WTC11 (cell line): ENCODE results near the gene PCGF3. TPM values are rescaled to one million over a fixed set of nuclear protein-coding genes. Genes with fewer than 3 reads are reported as not detected.
A peak's percentile ranks its signal among the peaks of the same experiment; 100 is the strongest.

ENCODE experiments used
- ATAC-seq: fragments of 200-7000 bp; cut with Tn5 transposase; 2 replicates; pipeline ENCODE4 v1.10.0; 2021; ENCODE audit warnings: mild to moderate bottlenecking, moderate library complexity
- CTCF ChIA-PET: fragments of 300-600 bp; sonication (Branson Sonifier 250); formaldehyde crosslinking; loops from one replicate; lab custom pipeline; 2021; ENCODE audit warnings: antibody characterized with exemption; lab: Charles Lee
- POLR2A ChIA-PET: fragments of 350-600 bp; sonication (Branson Sonifier 250); formaldehyde crosslinking; loops from one replicate; lab custom pipeline; 2021; ENCODE audit warnings: antibody characterized with exemption; lab: Charles Lee
- DNase-seq: peaks from one replicate; pipeline ENCODE4 v3.0.0; 2021; ENCODE audit warnings: low spot score
- H3K27ac Mint-ChIP-seq: 2 replicates; pipeline ENCODE4 v1.8.0; 2021; ENCODE audit warnings: mixed read lengths
- H3K27me3 Mint-ChIP-seq: 2 replicates; pipeline ENCODE4 v1.8.0; 2021; ENCODE audit warnings: low read depth, mild to moderate bottlenecking, moderate library complexity, mixed read lengths
- H3K36me3 Mint-ChIP-seq: 2 replicates; pipeline ENCODE4 v1.8.0; 2021; ENCODE audit warnings: mixed read lengths
- H3K4me1 Mint-ChIP-seq: 2 replicates; pipeline ENCODE4 v1.8.0; 2022; ENCODE audit warnings: mixed read lengths
- H3K4me3 Mint-ChIP-seq: 2 replicates; pipeline ENCODE4 v1.8.0; 2021; ENCODE audit warnings: mild to moderate bottlenecking, moderate library complexity, mixed read lengths
- H3K9me3 Mint-ChIP-seq: 2 replicates; pipeline ENCODE4 v1.8.0; 2021; ENCODE audit warnings: mixed read lengths
- ATF1 ChIP-seq: sonication (generic); formaldehyde crosslinking; IDR thresholded peaks from 2 replicates; pipeline ENCODE4 v1.8.1; 2023; ENCODE audit warnings: mild to moderate bottlenecking, moderate library complexity, missing genetic modification reagents
- ATF6 ChIP-seq: sonication (generic); formaldehyde crosslinking; IDR thresholded peaks from 2 replicates; pipeline ENCODE4 v1.8.1; 2023; ENCODE audit warnings: mild to moderate bottlenecking, missing genetic modification reagents
- CDX4 ChIP-seq: fragments of 250-450 bp; sonication (Bioruptor Pico); IDR thresholded peaks from 2 replicates; pipeline ENCODE4 v1.9.0; 2021; ENCODE audit warnings: moderate library complexity, mild to moderate bottlenecking, inconsistent platforms, borderline replicate concordance
- CREM ChIP-seq: sonication (generic); formaldehyde crosslinking; IDR thresholded peaks from 2 replicates; pipeline ENCODE4 v1.8.1; 2022; ENCODE audit warnings: mild to moderate bottlenecking, missing genetic modification reagents, moderate library complexity
- E2F5 ChIP-seq: sonication (generic); formaldehyde crosslinking; IDR thresholded peaks from 2 replicates; pipeline ENCODE4 v1.8.1; 2022; ENCODE audit warnings: mild to moderate bottlenecking, moderate library complexity, missing genetic modification reagents
- FOXJ3 ChIP-seq: sonication (generic); formaldehyde crosslinking; IDR thresholded peaks from 2 replicates; pipeline ENCODE4 v1.9.0; 2021; ENCODE audit warnings: missing genetic modification reagents, mild to moderate bottlenecking, borderline replicate concordance
- FOXP1 ChIP-seq: sonication (generic); formaldehyde crosslinking; IDR thresholded peaks from 2 replicates; pipeline ENCODE4 v1.8.0; 2022; ENCODE audit warnings: missing genetic modification reagents, mild to moderate bottlenecking, moderate library complexity, borderline replicate concordance
- KAT7 ChIP-seq: sonication (generic); formaldehyde crosslinking; IDR thresholded peaks from 2 replicates; pipeline ENCODE4 v1.8.1; 2023; ENCODE audit warnings: missing genetic modification reagents, mild to moderate bottlenecking, borderline replicate concordance
- NFE2L1 ChIP-seq: sonication (generic); formaldehyde crosslinking; IDR thresholded peaks from 2 replicates; pipeline ENCODE4 v1.8.1; 2023; ENCODE audit warnings: missing genetic modification reagents
- NR2C2 ChIP-seq: sonication (generic); formaldehyde crosslinking; IDR thresholded peaks from 2 replicates; pipeline ENCODE4 v1.8.0; 2022; ENCODE audit warnings: mild to moderate bottlenecking, missing genetic modification reagents
- PREB ChIP-seq: sonication (generic); formaldehyde crosslinking; IDR thresholded peaks from 2 replicates; pipeline ENCODE4 v1.8.1; 2022; ENCODE audit warnings: mild to moderate bottlenecking, missing genetic modification reagents, moderate library complexity, borderline replicate concordance
- SOX15 ChIP-seq: fragments of 250-450 bp; sonication (Bioruptor Pico); IDR thresholded peaks from 2 replicates; pipeline ENCODE4 v1.9.0; 2021; ENCODE audit warnings: mild to moderate bottlenecking
- SP1 ChIP-seq: sonication (generic); formaldehyde crosslinking; conservative IDR thresholded peaks from 2 replicates; pipeline ENCODE4 v1.8.1; 2022; ENCODE audit warnings: missing genetic modification reagents
- TEAD4 ChIP-seq: sonication (generic); formaldehyde crosslinking; IDR thresholded peaks from 2 replicates; pipeline ENCODE4 v1.8.0; 2022; ENCODE audit warnings: mild to moderate bottlenecking, missing genetic modification reagents
- ZBTB21 ChIP-seq: sonication (generic); formaldehyde crosslinking; IDR thresholded peaks from 2 replicates; pipeline ENCODE4 v1.8.1; 2023; ENCODE audit warnings: mild to moderate bottlenecking, missing genetic modification reagents, borderline replicate concordance
- ZBTB43 ChIP-seq: sonication (generic); formaldehyde crosslinking; IDR thresholded peaks from 2 replicates; pipeline ENCODE4 v1.8.1; 2023; ENCODE audit warnings: mild to moderate bottlenecking, missing genetic modification reagents
- ZNF138 ChIP-seq: sonication (generic); formaldehyde crosslinking; conservative IDR thresholded peaks from 2 replicates; pipeline ENCODE4 v1.8.1; 2022; ENCODE audit warnings: mild to moderate bottlenecking, moderate library complexity, missing genetic modification reagents
- ZNF317 ChIP-seq: sonication (generic); formaldehyde crosslinking; IDR thresholded peaks from 2 replicates; pipeline ENCODE4 v1.8.1; 2023; ENCODE audit warnings: low read depth, mild to moderate bottlenecking, moderate library complexity, missing genetic modification reagents, borderline replicate concordance
- total RNA-seq: library from RNA; stranded (reverse); gene quantifications from 3 replicates; pipeline ENCODE4 v1.2.3, GENCODE V29; 2021
- TF ChIP-seq, protein P1 (sequence below): sonication (generic); formaldehyde crosslinking; IDR thresholded peaks from 2 replicates; pipeline ENCODE4 v1.8.0; 2023; ENCODE audit warnings: missing genetic modification reagents
- TF ChIP-seq, protein P2 (sequence below): sonication (generic); formaldehyde crosslinking; IDR thresholded peaks from 2 replicates; pipeline ENCODE4 v1.8.0; 2022; ENCODE audit warnings: mild to moderate bottlenecking, missing genetic modification reagents
- TF ChIP-seq, protein P3 (sequence below): sonication (generic); formaldehyde crosslinking; IDR thresholded peaks from 2 replicates; pipeline ENCODE4 v1.8.1; 2022; ENCODE audit warnings: missing genetic modification reagents, borderline replicate concordance

PCGF3 gene
- total RNA-seq, 1 experiment from 2014 or later = 65.7 TPM

DNA sequence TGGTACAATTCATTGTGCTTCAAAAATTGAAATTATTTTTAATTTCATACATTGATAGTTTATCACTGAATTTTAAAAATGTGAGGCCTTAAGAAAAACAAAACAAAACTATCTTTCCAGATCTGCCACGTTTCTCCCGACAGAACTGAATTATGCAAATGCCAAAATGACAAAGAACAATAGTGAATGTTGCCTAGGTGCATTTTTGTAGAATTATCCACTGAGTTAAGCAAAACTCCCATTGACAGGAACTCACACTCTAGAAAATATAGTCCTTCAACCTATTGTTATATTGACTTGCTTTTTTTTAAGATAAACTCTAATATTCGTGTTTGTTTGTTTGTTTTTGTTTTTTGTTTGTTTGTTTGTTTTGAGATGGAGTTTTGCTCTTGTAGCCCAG, 6.5 kb downstream of the PCGF3 start (continued):
- TF ChIP-seq, protein P1, sequence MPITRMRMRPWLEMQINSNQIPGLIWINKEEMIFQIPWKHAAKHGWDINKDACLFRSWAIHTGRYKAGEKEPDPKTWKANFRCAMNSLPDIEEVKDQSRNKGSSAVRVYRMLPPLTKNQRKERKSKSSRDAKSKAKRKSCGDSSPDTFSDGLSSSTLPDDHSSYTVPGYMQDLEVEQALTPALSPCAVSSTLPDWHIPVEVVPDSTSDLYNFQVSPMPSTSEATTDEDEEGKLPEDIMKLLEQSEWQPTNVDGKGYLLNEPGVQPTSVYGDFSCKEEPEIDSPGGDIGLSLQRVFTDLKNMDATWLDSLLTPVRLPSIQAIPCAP (CRISPR knock-in tag) = no peak
- no peak for TF ChIP-seq TEAD4 (CRISPR knock-in tag)
- TF ChIP-seq ZNF317 (CRISPR knock-in tag) = no peak
- TF ChIP-seq ZNF138 (CRISPR knock-in tag) = no peak
- TF ChIP-seq ZBTB21 (CRISPR knock-in tag) = no peak

DNA sequence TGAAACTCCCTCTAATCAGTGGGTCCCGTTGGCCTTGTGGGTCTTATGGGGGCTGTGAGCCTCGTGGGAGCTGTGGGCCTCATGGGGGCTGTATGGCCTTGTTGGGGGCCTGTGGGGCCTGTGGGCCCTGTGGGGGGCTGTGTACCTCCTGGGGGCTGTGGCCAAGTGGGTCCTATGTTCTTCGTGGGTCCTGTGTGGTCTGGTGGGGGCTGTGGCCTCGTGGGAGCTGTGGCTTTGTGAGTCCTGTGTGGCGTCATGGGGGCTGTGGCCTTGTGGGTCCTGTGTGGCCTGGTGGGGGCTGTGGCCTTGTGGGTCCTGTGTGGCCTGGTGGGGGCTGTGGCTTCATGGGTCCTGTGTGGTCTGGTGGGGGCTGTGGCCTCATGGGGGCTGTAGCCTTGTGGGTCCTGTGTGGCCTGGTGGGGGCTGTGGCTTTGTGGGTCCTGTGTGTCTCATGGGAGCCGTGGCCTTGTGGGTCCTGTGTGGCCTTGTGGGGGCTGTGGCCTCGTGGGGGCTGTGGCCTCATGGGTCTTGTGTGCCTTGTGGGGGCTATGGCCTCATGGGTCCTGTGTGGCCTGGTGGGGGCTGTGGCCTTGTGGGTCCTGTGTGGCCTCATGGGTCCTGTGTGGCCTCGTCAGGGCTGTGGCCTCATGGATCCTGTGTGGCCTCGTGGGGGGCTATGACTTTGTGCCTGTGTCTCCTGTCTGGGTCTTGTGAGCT, 7.4 kb downstream of the PCGF3 start:
- Mint-ChIP-seq H3K27ac (no peak overlapping the region), H3K36me3 (peaks cover 30% of the 10 kb centered on the region), H3K9me3 (peaks cover 11% of the 10 kb centered on the region), H3K4me3 (no peak overlapping the region), H3K27me3 (no peaks in the 10 kb centered on the region), H3K4me1 (peaks cover 10% of the 10 kb centered on the region; the same call in 1 of the 2 replicates)
- POLR2A ChIA-PET = no interaction called here
- CTCF ChIA-PET = no interaction called here
- ATAC-seq = no peak
- TF ChIP-seq NFE2L1 (CRISPR knock-in tag) = no peak
- TF ChIP-seq KAT7 = no peak
- TF ChIP-seq PREB (CRISPR knock-in tag) = no peak
- no peak for TF ChIP-seq SOX15
- no peak for TF ChIP-seq CDX4 (CRISPR knock-in tag)
- TF ChIP-seq ATF6 (CRISPR knock-in tag) = no peak
- TF ChIP-seq FOXJ3 = no peak
- TF ChIP-seq FOXP1 (CRISPR knock-in tag) = no peak
- TF ChIP-seq ZBTB21 (CRISPR knock-in tag) = no peak
- TF ChIP-seq, all 79 proteins: peak for 0
- no peak for DNase-seq

DNA sequence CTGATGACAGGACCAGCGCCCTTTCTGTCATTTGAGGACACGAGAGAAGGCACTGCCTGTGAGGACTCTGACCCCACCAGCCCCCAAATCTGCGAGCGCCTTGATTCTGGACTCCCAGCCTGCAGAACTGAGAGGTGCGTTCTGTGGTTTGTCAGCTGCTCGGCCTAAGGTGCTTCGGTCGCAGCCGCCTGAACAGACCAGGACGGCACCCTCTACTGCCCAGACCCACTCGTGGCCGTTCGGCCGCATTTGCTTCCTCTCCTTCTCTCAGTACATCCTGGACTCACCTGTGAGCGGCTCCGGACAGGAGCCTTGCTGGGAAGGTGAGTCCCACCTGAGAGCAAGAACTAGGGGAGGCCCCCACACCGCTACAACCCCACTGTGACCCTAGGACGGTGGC, 8.5 kb downstream of the PCGF3 start:
- H3K4me3 Mint-ChIP-seq = no peak overlapping the region
- no peak overlapping the region for H3K27ac Mint-ChIP-seq
- H3K36me3 Mint-ChIP-seq = peaks cover 24% of the 10 kb centered on the region
- peaks cover 9% of the 10 kb centered on the region for H3K9me3 Mint-ChIP-seq
- ATAC-seq (peak; percentile 51), DNase-seq (no peak)
- CTCF ChIA-PET = no interaction called here
- H3K4me1 Mint-ChIP-seq = peaks cover 4% of the 10 kb centered on the region; the same call in 1 of the 2 replicates
- no peaks in the 10 kb centered on the region for H3K27me3 Mint-ChIP-seq
- POLR2A ChIA-PET = no interaction called here
- TF ChIP-seq, protein P2, sequence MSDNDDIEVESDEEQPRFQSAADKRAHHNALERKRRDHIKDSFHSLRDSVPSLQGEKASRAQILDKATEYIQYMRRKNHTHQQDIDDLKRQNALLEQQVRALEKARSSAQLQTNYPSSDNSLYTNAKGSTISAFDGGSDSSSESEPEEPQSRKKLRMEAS (CRISPR knock-in tag) = no peak
- TF ChIP-seq ZBTB43 (CRISPR knock-in tag) (no peak), CDX4 (CRISPR knock-in tag) (no peak), E2F5 (no peak), CREM (no peak), NR2C2 (no peak), ATF6 (CRISPR knock-in tag) (no peak), ATF1 (CRISPR knock-in tag) (no peak), SP1 (CRISPR knock-in tag) (no peak)
- TF ChIP-seq, protein P3, sequence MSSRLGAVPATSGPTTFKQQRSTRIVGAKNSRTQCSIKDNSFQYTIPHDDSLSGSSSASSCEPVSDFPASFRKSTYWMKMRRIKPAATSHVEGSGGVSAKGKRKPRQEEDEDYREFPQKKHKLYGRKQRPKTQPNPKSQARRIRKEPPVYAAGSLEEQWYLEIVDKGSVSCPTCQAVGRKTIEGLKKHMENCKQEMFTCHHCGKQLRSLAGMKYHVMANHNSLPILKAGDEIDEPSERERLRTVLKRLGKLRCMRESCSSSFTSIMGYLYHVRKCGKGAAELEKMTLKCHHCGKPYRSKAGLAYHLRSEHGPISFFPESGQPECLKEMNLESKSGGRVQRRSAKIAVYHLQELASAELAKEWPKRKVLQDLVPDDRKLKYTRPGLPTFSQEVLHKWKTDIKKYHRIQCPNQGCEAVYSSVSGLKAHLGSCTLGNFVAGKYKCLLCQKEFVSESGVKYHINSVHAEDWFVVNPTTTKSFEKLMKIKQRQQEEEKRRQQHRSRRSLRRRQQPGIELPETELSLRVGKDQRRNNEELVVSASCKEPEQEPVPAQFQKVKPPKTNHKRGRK (CRISPR knock-in tag) = no peak
